GM19467 (cell line): Measurements from ENCODE around the gene WDR81.
"Not testable (repeated sequence)": the region's sequence is repeated elsewhere in the genome, so short reads cannot be mapped to it uniquely, and the experiment has no call there.

Experiments used
- ATAC-seq: cut with Tn5 transposase; IDR thresholded peaks from one replicate; pipeline ENCODE4 v1.9.1; 2021; ENCODE audit warnings: mild to moderate bottlenecking, moderate library complexity; ENCODE audit not compliant: unreplicated experiment

WDR81 gene

GRCh38 chr17:1713160-1713877, 11.2 kb upstream of the WDR81 start:
- no peak for ATAC-seq

- no peak for ATAC-seq
Measured at GRCh38 chr17:1713878-1714426, 10.6 kb upstream of the WDR81 start.

DNA sequence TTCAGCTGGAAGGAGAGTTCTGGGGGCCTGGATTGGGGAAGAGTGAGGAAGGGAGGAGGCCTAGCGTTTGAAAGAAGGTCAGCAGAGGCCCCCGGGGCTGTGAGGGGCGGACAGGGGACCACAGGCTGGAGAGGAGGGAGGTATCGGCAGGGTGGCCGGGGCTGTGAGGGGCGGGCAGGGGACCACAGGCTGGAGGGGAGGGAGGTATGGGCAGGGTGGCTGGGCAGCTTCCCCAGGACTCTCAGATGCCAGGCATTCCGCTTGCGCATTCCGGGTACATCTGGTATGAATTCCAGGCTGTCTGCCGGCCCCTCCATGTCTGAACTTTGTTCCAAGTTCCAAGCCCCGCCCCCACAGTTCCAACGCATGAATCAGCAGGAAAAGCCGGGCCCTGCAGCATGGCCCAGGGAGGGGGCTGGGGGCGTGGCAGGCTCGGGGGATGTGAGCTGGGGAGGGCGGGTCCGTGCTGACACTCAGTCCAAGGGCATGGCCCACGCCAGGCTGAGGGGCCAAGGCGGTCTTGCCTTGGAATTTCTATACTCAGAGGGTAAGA, 10.0 kb upstream of the WDR81 start:
- ATAC-seq, result no peak

- ATAC-seq, result no peak
Measured at GRCh38 chr17:1714980-1715802, 9.3 kb upstream of the WDR81 start.

GRCh38 chr17:1715803-1716075, 8.8 kb upstream of the WDR81 start:
- no peak for ATAC-seq

DNA sequence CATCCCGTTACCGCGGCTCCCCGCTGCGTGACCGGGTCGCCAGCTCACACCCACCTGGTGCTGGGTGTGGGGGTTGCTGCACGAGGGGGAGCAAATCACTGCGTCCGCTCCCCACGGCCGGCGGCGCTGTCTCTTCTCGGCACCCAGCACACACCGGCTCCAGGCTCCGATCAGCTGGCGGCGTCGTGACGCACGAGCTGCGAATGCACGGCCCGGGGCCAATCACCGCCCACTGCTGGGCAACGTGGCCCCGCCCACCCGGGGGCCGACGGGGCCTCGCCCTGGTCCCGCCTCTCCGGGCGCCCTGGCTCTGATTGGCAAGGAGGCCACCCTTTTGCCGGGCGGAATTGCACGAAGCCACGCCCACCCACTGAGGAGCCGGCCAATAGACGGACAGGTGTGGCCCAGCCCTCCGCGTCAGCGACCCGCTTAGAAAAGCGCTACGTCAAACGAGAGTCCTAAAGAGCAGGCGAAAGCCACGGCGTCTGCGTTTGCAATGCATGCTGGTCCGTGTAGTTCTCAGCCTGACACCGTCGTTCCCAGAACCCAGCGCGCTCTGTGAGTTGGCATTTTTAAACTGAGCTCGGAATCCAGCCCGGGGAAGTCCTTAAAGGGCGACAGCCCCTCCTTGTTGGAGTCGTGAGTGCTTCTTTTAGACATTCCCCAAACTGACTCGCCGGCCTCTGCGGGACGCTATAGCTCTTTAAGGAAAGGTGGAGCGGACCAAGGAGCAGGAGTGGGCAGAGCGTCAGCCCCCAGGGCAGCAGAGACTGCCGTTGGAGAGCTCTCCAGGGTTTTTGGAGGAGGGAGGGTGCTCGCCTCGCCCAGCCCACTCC, 8.2 kb upstream of the WDR81 start:
- ATAC-seq, result peak; percentile 72

- peak; percentile 33 for ATAC-seq
Measured at GRCh38 chr17:1716912-1717695, 7.4 kb upstream of the WDR81 start.

- ATAC-seq, result no peak
Measured at GRCh38 chr17:1718362-1719165, 5.9 kb upstream of the WDR81 start.

DNA sequence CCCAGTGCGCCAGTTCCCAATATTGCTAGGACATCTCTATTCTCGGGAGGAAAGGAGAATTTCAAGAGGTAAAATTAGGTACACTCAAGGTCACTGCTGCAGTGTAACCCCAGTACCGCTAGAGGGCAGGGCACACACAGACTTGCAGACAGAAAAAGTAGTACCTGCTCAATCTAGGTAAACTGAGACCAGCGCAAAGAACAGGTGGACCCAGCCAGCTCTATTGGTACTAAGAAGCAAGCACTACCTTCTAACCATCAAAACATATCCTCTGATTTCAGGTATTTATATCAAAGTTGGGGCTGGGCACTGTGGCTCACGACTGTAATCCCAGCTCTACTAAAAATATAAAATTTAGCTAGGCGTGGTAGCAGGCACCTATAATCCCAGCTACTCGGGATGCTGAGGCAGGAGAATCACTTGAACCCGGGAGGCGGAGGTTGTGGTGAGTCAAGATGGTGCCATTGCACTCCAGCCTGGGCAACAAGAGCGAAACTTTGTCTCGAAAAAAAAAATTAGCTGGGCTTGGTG, 3.6 kb upstream of the WDR81 start:
- no peak for ATAC-seq

GRCh38 chr17:1722022-1722421, 2.5 kb upstream of the WDR81 start:
- not testable (repeated sequence) for ATAC-seq

DNA sequence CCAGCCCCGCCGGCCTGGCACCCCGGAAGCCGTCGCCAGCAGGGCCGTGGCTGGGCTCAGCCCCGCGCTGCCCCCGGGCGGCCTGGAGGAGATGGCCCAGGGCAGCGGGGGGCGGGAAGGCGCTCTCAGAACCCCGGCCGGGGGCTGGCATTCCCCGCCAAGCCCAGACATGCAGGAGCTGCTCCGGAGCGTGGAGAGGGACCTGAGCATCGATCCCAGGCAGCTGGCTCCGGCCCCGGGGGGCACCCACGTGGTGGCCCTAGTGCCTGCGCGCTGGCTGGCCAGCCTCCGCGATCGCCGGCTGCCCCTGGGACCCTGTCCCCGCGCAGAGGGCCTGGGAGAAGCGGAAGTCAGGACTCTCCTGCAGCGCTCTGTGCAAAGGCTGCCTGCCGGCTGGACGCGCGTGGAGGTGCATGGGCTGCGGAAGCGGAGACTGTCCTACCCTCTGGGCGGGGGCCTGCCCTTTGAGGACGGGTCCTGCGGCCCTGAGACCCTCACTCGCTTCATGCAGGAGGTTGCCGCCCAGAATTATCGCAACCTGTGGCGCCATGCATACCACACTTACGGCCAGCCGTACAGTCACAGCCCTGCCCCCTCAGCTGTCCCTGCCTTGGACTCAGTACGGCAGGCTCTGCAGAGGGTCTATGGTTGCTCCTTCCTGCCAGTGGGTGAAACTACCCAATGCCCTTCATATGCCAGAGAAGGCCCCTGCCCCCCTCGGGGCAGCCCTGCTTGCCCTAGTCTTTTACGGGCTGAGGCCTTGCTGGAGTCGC, 551 bp downstream of the WDR81 start:
- ATAC-seq, result peak; percentile 27

GRCh38 chr17:1725642-1726511, 1.4 kb downstream of the WDR81 start:
- no peak for ATAC-seq

DNA sequence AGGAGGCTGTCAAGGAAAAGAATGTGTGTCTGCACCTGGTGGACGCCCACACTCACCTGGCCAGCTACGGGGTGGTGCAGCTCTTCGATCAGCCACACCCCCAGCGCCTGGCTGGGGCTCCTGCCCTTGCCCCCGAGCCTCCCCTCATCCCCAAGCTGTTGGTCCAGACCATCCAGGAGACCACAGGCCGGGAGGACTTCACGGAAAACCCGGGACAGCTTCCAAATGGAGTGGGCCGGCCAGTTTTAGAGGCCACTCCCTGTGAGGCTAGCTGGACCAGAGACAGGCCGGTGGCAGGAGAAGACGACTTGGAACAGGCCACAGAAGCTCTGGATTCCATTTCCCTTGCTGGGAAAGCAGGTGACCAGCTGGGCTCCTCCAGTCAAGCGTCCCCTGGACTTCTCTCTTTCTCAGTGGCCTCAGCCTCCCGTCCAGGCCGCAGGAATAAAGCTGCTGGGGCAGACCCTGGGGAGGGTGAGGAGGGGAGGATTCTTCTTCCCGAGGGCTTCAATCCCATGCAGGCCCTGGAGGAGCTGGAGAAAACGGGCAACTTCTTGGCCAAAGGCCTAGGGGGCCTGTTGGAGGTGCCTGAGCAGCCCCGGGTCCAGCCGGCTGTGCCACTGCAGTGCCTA, 2.2 kb downstream of the WDR81 start:
- no peak for ATAC-seq

- ATAC-seq, result no peak
Measured at GRCh38 chr17:1727258-1727789, 2.8 kb downstream of the WDR81 start.

- ATAC-seq, result no peak
Measured at GRCh38 chr17:1727876-1728630, 3.5 kb downstream of the WDR81 start.

GRCh38 chr17:1729966-1730325, 5.4 kb downstream of the WDR81 start:
- no peak for ATAC-seq
